Liver (tissue), 9 donors: ENCODE measurements around the gene GPC2. TPM values are rescaled to one million over a fixed set of nuclear protein-coding genes. Genes with fewer than 3 reads are reported as not detected.

Experiments used
- DNase-seq: peaks from one replicate; pipeline ENCODE4 v3.0.0-alpha.2; 2017; ENCODE audit warnings: low spot score
- H3K27ac ChIP-seq, 2 donors: one replicate each; pipeline ENCODE4 v1.7.0; 2013; ENCODE audit warnings: inconsistent platforms in 2 of 2, low read length in 2 of 2, control low read depth in 1 of 2, low read depth in 1 of 2, mild to moderate bottlenecking in 1 of 2
- H3K27me3 ChIP-seq, 4 donors: one replicate each; pipeline versions ENCODE4 v1.6.1 to v1.7.0; 2013; ENCODE audit warnings: low read length in 3 of 4, inconsistent platforms in 1 of 4, mild to moderate bottlenecking in 1 of 4, moderate library complexity in 1 of 4; ENCODE audit not compliant: control insufficient read depth in 4 of 4, insufficient read depth in 4 of 4
- H3K36me3 ChIP-seq, 4 donors: one replicate each; pipeline versions ENCODE4 v1.6.1 to v1.7.0; 2013; ENCODE audit warnings: low read length in 3 of 4, mild to moderate bottlenecking in 3 of 4, low read depth in 1 of 4, moderate library complexity in 1 of 4; ENCODE audit not compliant: control insufficient read depth in 4 of 4, insufficient read depth in 3 of 4
- H3K4me1 ChIP-seq, 4 donors: one replicate each; pipeline versions ENCODE4 v1.6.1 to v1.7.0; 2013; ENCODE audit warnings: low read length in 3 of 4, mild to moderate bottlenecking in 3 of 4, moderate library complexity in 1 of 4; ENCODE audit not compliant: control insufficient read depth in 4 of 4, insufficient read depth in 4 of 4
- H3K4me3 ChIP-seq, 3 donors: one replicate each; pipeline versions ENCODE4 v1.6.1 to v1.7.0; 2013; ENCODE audit warnings: low read length in 3 of 3, control low read depth in 1 of 3, low read depth in 1 of 3, mild to moderate bottlenecking in 1 of 3
- H3K9ac ChIP-seq, 2 donors: one replicate each; pipeline ENCODE4 v1.7.0; 2013; ENCODE audit warnings: low read length in 2 of 2, mild to moderate bottlenecking in 2 of 2, moderate library complexity in 2 of 2, control low read depth in 1 of 2, low read depth in 1 of 2
- H3K9me3 ChIP-seq, 4 donors: one replicate each; pipeline versions ENCODE4 v1.6.1 to v1.7.0; 2013; ENCODE audit warnings: low read length in 3 of 4; ENCODE audit not compliant: control insufficient read depth in 4 of 4
- EGR1 ChIP-seq, 2 donors: IDR thresholded peaks; 2 replicates each; pipeline ENCODE4 v1.6.1; 2016 to 2018; ENCODE audit warnings: antibody characterized with exemption in 2 of 2, low read depth in 2 of 2
- HNF4G ChIP-seq: IDR thresholded peaks from 2 replicates; pipeline ENCODE4 v1.6.1; 2016; ENCODE audit warnings: antibody characterized with exemption
- NR2F2 ChIP-seq: IDR thresholded peaks from 2 replicates; pipeline ENCODE4 v1.6.1; 2016; ENCODE audit warnings: antibody characterized with exemption
- REST ChIP-seq: IDR thresholded peaks from 2 replicates; pipeline ENCODE4 v1.6.1; 2016; ENCODE audit warnings: antibody characterized with exemption, mild to moderate bottlenecking
- RXRA ChIP-seq, 2 donors: IDR thresholded peaks; 2 replicates each; pipeline ENCODE4 v1.6.1; 2017 to 2018; ENCODE audit warnings: antibody characterized with exemption in 2 of 2, mild to moderate bottlenecking in 1 of 2
- SP1 ChIP-seq: IDR thresholded peaks from 2 replicates; pipeline ENCODE4 v1.6.1; 2018; ENCODE audit warnings: antibody characterized with exemption, mild to moderate bottlenecking
- YY1 ChIP-seq: IDR thresholded peaks from 2 replicates; pipeline ENCODE4 v1.6.1; 2016; ENCODE audit warnings: antibody characterized with exemption, mild to moderate bottlenecking
- ZBTB33 ChIP-seq: IDR thresholded peaks from 2 replicates; pipeline ENCODE4 v1.6.1; 2016; ENCODE audit warnings: antibody characterized with exemption
- WGBS: extraction: QIAGEN DNeasy Blood & Tissue Kit; methylation state at CpG from one replicate; pipeline ENCODE4 v1.1.7; 2013; 5-methylcytosine and 5-hydroxymethylcytosine counted together
- polyA plus RNA-seq, 2 donors: library from polyadenylated mRNA; stranded (reverse) in 1 of 2; unstranded in 1 of 2; fragments of 200-250 nt in 1 of 2; fragments of >200 nt in 1 of 2; fragmentation: Nextera tagmentation in 1 of 2; extraction: Ambion mirVana in 1 of 2; gene quantifications; one replicate each; pipeline versions ENCODE4 v1.2.1 to v1.2.3, GENCODE V29; 2013 to 2015
- total RNA-seq, 2 donors: library from RNA; depleted of rRNA; stranded (reverse); fragments of >200 nt; gene quantifications; one replicate each; pipeline ENCODE4 v1.2.3, GENCODE V29; 2014
- donor health status: healthy.
- donor health status: healthy.
- donor health status: healthy.
- donor health status: healthy.
- donor health status: healthy.

Gene GPC2
- total and polyA plus RNA-seq, 4 donors, result 0.14 to 0.79 (median 0.33) TPM; not detected in 1

- peaks cover 2 to 30% (median 11%) of the 10 kb centered on the region in 4 donors for H3K36me3 ChIP-seq
- H3K27me3 ChIP-seq, result no peaks in the 10 kb centered on the region
- H3K9me3 ChIP-seq, result no peaks in the 10 kb centered on the region
- peak overlapping the region; percentile 79 to 92 for H3K27ac ChIP-seq
- DNase-seq, result no peak
- WGBS, result 90% methylated on average over 16 of the region's 16 CpGs
- peak overlapping the region in 1 of 2 donors; percentile 35 for H3K9ac ChIP-seq
- no peak overlapping the region for H3K4me3 ChIP-seq
- TF ChIP-seq NR2F2, result no peak
- no peak for TF ChIP-seq YY1
- TF ChIP-seq REST, result no peak
- TF ChIP-seq ZBTB33, result no peak
- no peak for TF ChIP-seq SP1
- TF ChIP-seq RXRA (IDR thresholded peaks at IDR 0.05), result no peak
- TF ChIP-seq EGR1 (IDR thresholded peaks at IDR 0.05; ENCODE audit: low read depth in 2 of 2), result no peak
- H3K4me1 ChIP-seq, result peaks cover 3 to 17% (median 10%) of the 10 kb centered on the region in 4 donors
Measured at GRCh38 chr7:100156331-100157068, 20.7 kb downstream of the GPC2 start.

- H3K27me3 ChIP-seq, result no peaks in the 10 kb centered on the region
- H3K9me3 ChIP-seq, result no peaks in the 10 kb centered on the region
- H3K27ac ChIP-seq, result no peak overlapping the region
- 86% methylated on average over 20 of the region's 20 CpGs for WGBS
- H3K9ac ChIP-seq, result no peak overlapping the region
- H3K4me3 ChIP-seq, result no peak overlapping the region
- no peak for DNase-seq
- TF ChIP-seq HNF4G, result no peak
- peaks cover 2 to 30% (median 11%) of the 10 kb centered on the region in 4 donors for H3K36me3 ChIP-seq
- H3K4me1 ChIP-seq, result peaks cover 3 to 17% (median 10%) of the 10 kb centered on the region in 4 donors
Measured at GRCh38 chr7:100155553-100156317, 21.4 kb downstream of the GPC2 start.
